Chondrocyte (in vitro differentiated cells): ENCODE measurements around the gene AGTR1. TPM values are rescaled to one million over a fixed set of nuclear protein-coding genes. Genes with fewer than 3 reads are reported as not detected.

Experiments
- DNase-seq: peaks from one replicate; pipeline ENCODE4 v3.0.0; 2021; ENCODE audit warnings: mixed read lengths, low spot score
- H3K27ac Mint-ChIP-seq: one replicate; pipeline ENCODE4 v1.8.0; 2021; ENCODE audit warnings: mild to moderate bottlenecking, moderate library complexity, mixed read lengths; ENCODE audit not compliant: unreplicated experiment
- H3K27me3 Mint-ChIP-seq: 2 replicates; pipeline ENCODE4 v1.8.0; 2021; ENCODE audit warnings: low read depth, mixed read lengths
- H3K36me3 Mint-ChIP-seq: 2 replicates; pipeline ENCODE4 v1.8.0; 2021; ENCODE audit warnings: low read depth, mixed read lengths
- H3K4me1 Mint-ChIP-seq: 2 replicates; pipeline ENCODE4 v1.8.0; 2021; ENCODE audit warnings: low read depth, mild to moderate bottlenecking, mixed read lengths
- H3K4me3 Mint-ChIP-seq: one replicate; pipeline ENCODE4 v1.8.0; 2021; ENCODE audit warnings: mild to moderate bottlenecking, moderate library complexity, mixed read lengths; ENCODE audit not compliant: unreplicated experiment
- H3K9me3 Mint-ChIP-seq: 2 replicates; pipeline ENCODE4 v1.8.0; 2021; ENCODE audit warnings: low read depth, mixed read lengths
- CTCF ChIP-seq: fragments of 200-600 bp; sonication (generic); IDR thresholded peaks from 2 replicates; pipeline ENCODE4 v1.5.0; 2021; ENCODE audit warnings: antibody characterized with exemption, mild to moderate bottlenecking, moderate library complexity
- total RNA-seq: library from RNA; stranded (reverse); gene quantifications from 3 replicates; pipeline ENCODE4 v1.2.1, GENCODE V29; 2021

The AGTR1 gene
- total RNA-seq, 1 donor from 2014 or later: 2.2 TPM

- Mint-ChIP-seq H3K4me3 (no peak overlapping the region), H3K27ac (no peak overlapping the region), H3K36me3 (no peaks in the 10 kb centered on the region), H3K4me1 (peaks cover 21% of the 10 kb centered on the region), H3K27me3 (no peaks in the 10 kb centered on the region), H3K9me3 (no peaks in the 10 kb centered on the region)
- TF ChIP-seq CTCF: no peak
- DNase-seq: no peak
Measured at GRCh38 chr3:148710665-148711064, 13.0 kb downstream of the AGTR1 start.

- DNase-seq: no peak
- H3K36me3 Mint-ChIP-seq: no peaks in the 10 kb centered on the region
- no peaks in the 10 kb centered on the region for H3K27me3 Mint-ChIP-seq
- H3K9me3 Mint-ChIP-seq: no peaks in the 10 kb centered on the region
- no peak overlapping the region for H3K4me3 Mint-ChIP-seq
- TF ChIP-seq CTCF: no peak
- no peak overlapping the region for H3K27ac Mint-ChIP-seq
- peaks cover 21% of the 10 kb centered on the region for H3K4me1 Mint-ChIP-seq
Measured at GRCh38 chr3:148711981-148712666, 14.4 kb downstream of the AGTR1 start.

- H3K27me3 Mint-ChIP-seq: no peaks in the 10 kb centered on the region
- no peak overlapping the region for H3K27ac Mint-ChIP-seq
- H3K4me3 Mint-ChIP-seq: no peak overlapping the region
- DNase-seq: no peak
- H3K9me3 Mint-ChIP-seq: no peaks in the 10 kb centered on the region
- no peak for TF ChIP-seq CTCF
- peaks cover 1% of the 10 kb centered on the region for H3K4me1 Mint-ChIP-seq
- no peaks in the 10 kb centered on the region for H3K36me3 Mint-ChIP-seq
Measured at GRCh38 chr3:148714521-148714920, 16.8 kb downstream of the AGTR1 start.

GRCh38 chr3:148716657-148717056, 19.0 kb downstream of the AGTR1 start:
- Mint-ChIP-seq H3K9me3 (no peaks in the 10 kb centered on the region), H3K4me3 (no peak overlapping the region), H3K4me1 (no peaks in the 10 kb centered on the region), H3K36me3 (no peaks in the 10 kb centered on the region), H3K27ac (no peak overlapping the region), H3K27me3 (no peaks in the 10 kb centered on the region)
- TF ChIP-seq CTCF: peak; percentile 58
- DNase-seq: no peak

GRCh38 chr3:148717885-148718561, 20.3 kb downstream of the AGTR1 start:
- H3K4me1 Mint-ChIP-seq: no peaks in the 10 kb centered on the region
- TF ChIP-seq CTCF: no peak
- DNase-seq: no peak
- H3K27ac Mint-ChIP-seq: no peak overlapping the region
- H3K4me3 Mint-ChIP-seq: no peak overlapping the region
- H3K27me3 Mint-ChIP-seq: no peaks in the 10 kb centered on the region
- no peaks in the 10 kb centered on the region for H3K36me3 Mint-ChIP-seq
- no peaks in the 10 kb centered on the region for H3K9me3 Mint-ChIP-seq
